ENCODE results near the gene NT5DC3.

NT5DC3 gene

DNA sequence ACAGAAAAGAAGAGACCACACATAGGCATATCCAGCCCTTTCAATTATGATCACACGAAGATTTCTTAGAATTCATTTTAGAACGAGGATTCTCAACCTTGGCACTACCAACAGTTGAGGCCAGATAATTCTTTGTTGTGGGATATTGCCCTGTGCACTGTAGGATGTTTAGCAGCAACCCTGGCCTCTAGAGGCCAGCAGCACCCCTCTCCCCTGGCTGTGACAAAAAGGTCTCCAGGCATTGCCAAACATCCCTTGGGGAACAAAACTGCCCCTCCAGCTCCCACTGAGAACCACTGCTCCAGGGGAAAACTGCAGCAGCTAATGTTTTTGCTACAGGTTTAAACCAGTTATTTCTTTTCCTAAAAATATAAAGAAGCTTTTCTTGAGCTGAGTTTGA lies 7.1 kb downstream of the NT5DC3 start:
- TF ChIP-seq, protein P1, sequence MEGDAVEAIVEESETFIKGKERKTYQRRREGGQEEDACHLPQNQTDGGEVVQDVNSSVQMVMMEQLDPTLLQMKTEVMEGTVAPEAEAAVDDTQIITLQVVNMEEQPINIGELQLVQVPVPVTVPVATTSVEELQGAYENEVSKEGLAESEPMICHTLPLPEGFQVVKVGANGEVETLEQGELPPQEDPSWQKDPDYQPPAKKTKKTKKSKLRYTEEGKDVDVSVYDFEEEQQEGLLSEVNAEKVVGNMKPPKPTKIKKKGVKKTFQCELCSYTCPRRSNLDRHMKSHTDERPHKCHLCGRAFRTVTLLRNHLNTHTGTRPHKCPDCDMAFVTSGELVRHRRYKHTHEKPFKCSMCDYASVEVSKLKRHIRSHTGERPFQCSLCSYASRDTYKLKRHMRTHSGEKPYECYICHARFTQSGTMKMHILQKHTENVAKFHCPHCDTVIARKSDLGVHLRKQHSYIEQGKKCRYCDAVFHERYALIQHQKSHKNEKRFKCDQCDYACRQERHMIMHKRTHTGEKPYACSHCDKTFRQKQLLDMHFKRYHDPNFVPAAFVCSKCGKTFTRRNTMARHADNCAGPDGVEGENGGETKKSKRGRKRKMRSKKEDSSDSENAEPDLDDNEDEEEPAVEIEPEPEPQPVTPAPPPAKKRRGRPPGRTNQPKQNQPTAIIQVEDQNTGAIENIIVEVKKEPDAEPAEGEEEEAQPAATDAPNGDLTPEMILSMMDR (IDR thresholded peaks at IDR 0.05; ENCODE audit: extremely low read depth, insufficient read depth, missing control alignments) = no peak
- in situ Hi-C loops (cut with MboI; ENCODE audit: low pct_unique_long_range_greater_than_20kb, low sequenced_read_pairs, unreplicated experiment) = no loop called here
- DNase-seq (ENCODE audit: low spot score) = no peak

- in situ Hi-C loops (cut with MboI; ENCODE audit: low pct_unique_long_range_greater_than_20kb, low sequenced_read_pairs, unreplicated experiment) = no loop called here
- TF ChIP-seq, protein P1 (IDR thresholded peaks at IDR 0.05; ENCODE audit: extremely low read depth, insufficient read depth, missing control alignments) = no peak
- no peak for DNase-seq (ENCODE audit: low spot score)
Measured at GRCh38 chr12:103833095-103833775, 7.8 kb downstream of the NT5DC3 start.

- DNase-seq (ENCODE audit: low spot score) = peak; percentile 18
- TF ChIP-seq, protein P1 (IDR thresholded peaks at IDR 0.05; ENCODE audit: extremely low read depth, insufficient read depth, missing control alignments) = no peak
- in situ Hi-C loops (cut with MboI; ENCODE audit: low pct_unique_long_range_greater_than_20kb, low sequenced_read_pairs, unreplicated experiment) = no loop called here
Measured at GRCh38 chr12:103832048-103832997, 8.7 kb downstream of the NT5DC3 start.

- in situ Hi-C loops (cut with MboI; ENCODE audit: low pct_unique_long_range_greater_than_20kb, low sequenced_read_pairs, unreplicated experiment) = no loop called here
- TF ChIP-seq, protein P1 (IDR thresholded peaks at IDR 0.05; ENCODE audit: extremely low read depth, insufficient read depth, missing control alignments) = no peak
- no peak for DNase-seq (ENCODE audit: low spot score)
Measured at GRCh38 chr12:103830730-103831320, 10.2 kb downstream of the NT5DC3 start.

GRCh38 chr12:103830025-103830725 lies 10.9 kb downstream of the NT5DC3 start:
- in situ Hi-C loops (cut with MboI; ENCODE audit: low pct_unique_long_range_greater_than_20kb, low sequenced_read_pairs, unreplicated experiment) = no loop called here
- TF ChIP-seq, protein P1 (IDR thresholded peaks at IDR 0.05; ENCODE audit: extremely low read depth, insufficient read depth, missing control alignments) = no peak
- DNase-seq (ENCODE audit: low spot score) = no peak

GRCh38 chr12:103829092-103829491 lies 11.9 kb downstream of the NT5DC3 start:
- TF ChIP-seq, protein P1 (IDR thresholded peaks at IDR 0.05; ENCODE audit: extremely low read depth, insufficient read depth, missing control alignments) = no peak
- in situ Hi-C loops (cut with MboI; ENCODE audit: low pct_unique_long_range_greater_than_20kb, low sequenced_read_pairs, unreplicated experiment) = no loop called here
- no peak for DNase-seq (ENCODE audit: low spot score)

Measured in GM13977 (cell line).